Stomach (tissue), 4 donors: ENCODE measurements around the gene SRP19.

Source experiments
- EP300 ChIP-seq: sonication (generic); formaldehyde crosslinking; IDR thresholded peaks from one replicate; pipeline ENCODE4 v1.6.1; 2017; ENCODE audit warnings: antibody characterized with exemption
- POLR2AphosphoS5 ChIP-seq, 3 donors: sonication (generic); formaldehyde crosslinking; IDR thresholded peaks; one replicate each; pipeline ENCODE4 v1.6.1; 2016; ENCODE audit warnings: antibody characterized with exemption in 3 of 3
- TF ChIP-seq, protein P1 (sequence below), 7 experiments: fragments of 450-650 bp in 4 of 7; fragments of 200-600 bp in 3 of 7; sonication (generic) in 3 of 7; IDR thresholded peaks; one replicate each; pipeline ENCODE4 v1.5.1; 2016 to 2019; ENCODE audit warnings: antibody characterized with exemption in 7 of 7, control low read depth in 2 of 7, mild to moderate bottlenecking in 1 of 7

DNA sequence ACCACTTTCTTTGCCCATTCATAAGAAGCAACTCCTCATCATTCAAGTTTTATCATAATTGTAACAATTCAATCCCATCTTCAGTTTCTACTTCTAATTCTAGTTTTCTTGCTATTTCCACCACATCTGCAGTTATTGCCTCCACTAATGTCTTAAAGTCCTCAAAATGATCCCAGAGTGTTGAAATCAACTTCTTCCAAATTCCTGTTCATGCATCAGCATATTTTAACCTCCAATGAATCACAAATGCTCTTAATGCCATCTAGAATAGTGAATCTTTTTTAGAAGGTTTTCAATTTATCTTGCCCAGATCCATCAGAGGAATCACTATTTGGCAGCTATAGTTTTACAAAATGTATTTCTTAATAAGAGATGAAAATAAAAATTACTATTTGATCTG lies 3.2 kb upstream of the SRP19 start:
- TF ChIP-seq POLR2AphosphoS5 (IDR thresholded peaks at IDR 0.05), result no peak
- TF ChIP-seq, protein P1, sequence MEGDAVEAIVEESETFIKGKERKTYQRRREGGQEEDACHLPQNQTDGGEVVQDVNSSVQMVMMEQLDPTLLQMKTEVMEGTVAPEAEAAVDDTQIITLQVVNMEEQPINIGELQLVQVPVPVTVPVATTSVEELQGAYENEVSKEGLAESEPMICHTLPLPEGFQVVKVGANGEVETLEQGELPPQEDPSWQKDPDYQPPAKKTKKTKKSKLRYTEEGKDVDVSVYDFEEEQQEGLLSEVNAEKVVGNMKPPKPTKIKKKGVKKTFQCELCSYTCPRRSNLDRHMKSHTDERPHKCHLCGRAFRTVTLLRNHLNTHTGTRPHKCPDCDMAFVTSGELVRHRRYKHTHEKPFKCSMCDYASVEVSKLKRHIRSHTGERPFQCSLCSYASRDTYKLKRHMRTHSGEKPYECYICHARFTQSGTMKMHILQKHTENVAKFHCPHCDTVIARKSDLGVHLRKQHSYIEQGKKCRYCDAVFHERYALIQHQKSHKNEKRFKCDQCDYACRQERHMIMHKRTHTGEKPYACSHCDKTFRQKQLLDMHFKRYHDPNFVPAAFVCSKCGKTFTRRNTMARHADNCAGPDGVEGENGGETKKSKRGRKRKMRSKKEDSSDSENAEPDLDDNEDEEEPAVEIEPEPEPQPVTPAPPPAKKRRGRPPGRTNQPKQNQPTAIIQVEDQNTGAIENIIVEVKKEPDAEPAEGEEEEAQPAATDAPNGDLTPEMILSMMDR (IDR thresholded peaks at IDR 0.05), result no peak
- TF ChIP-seq EP300, result no peak
